ENCODE results near the gene TRPC4.

TRPC4 gene

GRCh38 chr13:37729876-37730275 is 139.7 kb downstream of the TRPC4 start:
- no peak for DNase-seq (ENCODE audit: low read depth, low spot score)

GRCh38 chr13:37716420-37717195 is 153.0 kb downstream of the TRPC4 start:
- no peak for DNase-seq (ENCODE audit: low read depth, low spot score)

- DNase-seq (ENCODE audit: low read depth, low spot score): no peak
Measured at GRCh38 chr13:37715606-37716015, 154.0 kb downstream of the TRPC4 start.

GRCh38 chr13:37709318-37709717 is 160.3 kb downstream of the TRPC4 start:
- no peak for DNase-seq (ENCODE audit: low read depth, low spot score)

GRCh38 chr13:37707739-37708500 is 161.7 kb downstream of the TRPC4 start:
- DNase-seq (ENCODE audit: low read depth, low spot score): no peak

- DNase-seq (ENCODE audit: low read depth, low spot score): no peak
Measured at GRCh38 chr13:37706041-37706440, 163.5 kb downstream of the TRPC4 start.

GRCh38 chr13:37701972-37702371 is 167.6 kb downstream of the TRPC4 start:
- no peak for DNase-seq (ENCODE audit: low read depth, low spot score)

GRCh38 chr13:37701306-37701705 is 168.3 kb downstream of the TRPC4 start:
- DNase-seq (ENCODE audit: low read depth, low spot score): no peak

GRCh38 chr13:37700887-37701286 is 168.7 kb downstream of the TRPC4 start:
- no peak for DNase-seq (ENCODE audit: low read depth, low spot score)

GRCh38 chr13:37695200-37695599 is 174.4 kb downstream of the TRPC4 start:
- no peak for DNase-seq (ENCODE audit: low read depth, low spot score)

GRCh38 chr13:37690361-37690760 is 179.2 kb downstream of the TRPC4 start:
- DNase-seq (ENCODE audit: low read depth, low spot score): no peak

GRCh38 chr13:37686501-37686900 is 183.1 kb downstream of the TRPC4 start:
- no peak for DNase-seq (ENCODE audit: low read depth, low spot score)

- DNase-seq (ENCODE audit: low read depth, low spot score): no peak
Measured at GRCh38 chr13:37685206-37685605, 184.4 kb downstream of the TRPC4 start.

GRCh38 chr13:37682496-37682895 is 187.1 kb downstream of the TRPC4 start:
- DNase-seq (ENCODE audit: low read depth, low spot score): no peak

- DNase-seq (ENCODE audit: low read depth, low spot score): no peak
Measured at GRCh38 chr13:37681281-37682032, 188.1 kb downstream of the TRPC4 start.

GRCh38 chr13:37680137-37680536 is 189.4 kb downstream of the TRPC4 start:
- no peak for DNase-seq (ENCODE audit: low read depth, low spot score)

- no peak for DNase-seq (ENCODE audit: low read depth, low spot score)
Measured at GRCh38 chr13:37679043-37679442, 190.5 kb downstream of the TRPC4 start.

GRCh38 chr13:37669845-37670244 is 199.7 kb downstream of the TRPC4 start:
- DNase-seq (ENCODE audit: low read depth, low spot score): no peak

- DNase-seq (ENCODE audit: low read depth, low spot score): no peak
Measured at GRCh38 chr13:37667702-37668101, 201.9 kb downstream of the TRPC4 start.

- no peak for DNase-seq (ENCODE audit: low read depth, low spot score)
Measured at GRCh38 chr13:37666036-37666435, 203.5 kb downstream of the TRPC4 start.

- DNase-seq (ENCODE audit: low read depth, low spot score): no peak
Measured at GRCh38 chr13:37665420-37665819, 204.2 kb downstream of the TRPC4 start.

- DNase-seq (ENCODE audit: low read depth, low spot score): no peak
Measured at GRCh38 chr13:37663724-37664123, 205.8 kb downstream of the TRPC4 start.
